Uterus (tissue), 2 donors: ENCODE results near the gene FUT8.

Experiments
- POLR2A ChIP-seq, 2 donors: fragments of 450-650 bp; IDR thresholded peaks; one replicate each; pipeline ENCODE4 v1.6.1; 2016; ENCODE audit warnings: antibody characterized with exemption in 2 of 2, mild to moderate bottlenecking in 1 of 2, moderate library complexity in 1 of 2
- TF ChIP-seq, protein P1 (sequence below), 4 experiments: fragments of 200-600 bp in 2 of 4; fragments of 450-650 bp in 2 of 4; sonication (generic) in 2 of 4; IDR thresholded peaks; one replicate each; pipeline ENCODE4 v1.5.1; 2016 to 2019; ENCODE audit warnings: antibody characterized with exemption in 4 of 4, mild to moderate bottlenecking in 2 of 4, moderate library complexity in 1 of 4

DNA sequence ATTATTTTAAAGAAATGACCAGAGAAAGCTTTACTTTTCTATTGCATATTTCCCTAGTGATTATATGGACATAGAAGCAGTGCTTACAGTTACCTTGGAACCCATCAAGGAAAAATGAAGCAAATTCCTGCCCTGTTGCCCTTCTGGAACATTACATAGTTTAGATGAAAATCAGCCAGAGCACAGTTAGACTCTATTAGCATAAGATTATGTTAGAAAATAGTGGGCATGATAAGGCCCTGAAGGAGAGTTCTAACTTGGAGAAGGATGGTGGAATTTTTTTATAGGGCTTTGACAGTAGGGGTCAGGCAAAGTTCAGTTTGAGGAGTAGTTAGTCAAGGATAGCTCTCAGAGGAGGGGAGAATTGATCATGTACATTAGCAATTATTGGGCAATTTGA lies 74.3 kb downstream of the FUT8 start:
- TF ChIP-seq, protein P1, sequence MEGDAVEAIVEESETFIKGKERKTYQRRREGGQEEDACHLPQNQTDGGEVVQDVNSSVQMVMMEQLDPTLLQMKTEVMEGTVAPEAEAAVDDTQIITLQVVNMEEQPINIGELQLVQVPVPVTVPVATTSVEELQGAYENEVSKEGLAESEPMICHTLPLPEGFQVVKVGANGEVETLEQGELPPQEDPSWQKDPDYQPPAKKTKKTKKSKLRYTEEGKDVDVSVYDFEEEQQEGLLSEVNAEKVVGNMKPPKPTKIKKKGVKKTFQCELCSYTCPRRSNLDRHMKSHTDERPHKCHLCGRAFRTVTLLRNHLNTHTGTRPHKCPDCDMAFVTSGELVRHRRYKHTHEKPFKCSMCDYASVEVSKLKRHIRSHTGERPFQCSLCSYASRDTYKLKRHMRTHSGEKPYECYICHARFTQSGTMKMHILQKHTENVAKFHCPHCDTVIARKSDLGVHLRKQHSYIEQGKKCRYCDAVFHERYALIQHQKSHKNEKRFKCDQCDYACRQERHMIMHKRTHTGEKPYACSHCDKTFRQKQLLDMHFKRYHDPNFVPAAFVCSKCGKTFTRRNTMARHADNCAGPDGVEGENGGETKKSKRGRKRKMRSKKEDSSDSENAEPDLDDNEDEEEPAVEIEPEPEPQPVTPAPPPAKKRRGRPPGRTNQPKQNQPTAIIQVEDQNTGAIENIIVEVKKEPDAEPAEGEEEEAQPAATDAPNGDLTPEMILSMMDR (IDR thresholded peaks at IDR 0.05) = no peak
- no peak for TF ChIP-seq POLR2A (IDR thresholded peaks at IDR 0.05)
